ENCODE data around the gene PATE4.

Gene PATE4

DNA sequence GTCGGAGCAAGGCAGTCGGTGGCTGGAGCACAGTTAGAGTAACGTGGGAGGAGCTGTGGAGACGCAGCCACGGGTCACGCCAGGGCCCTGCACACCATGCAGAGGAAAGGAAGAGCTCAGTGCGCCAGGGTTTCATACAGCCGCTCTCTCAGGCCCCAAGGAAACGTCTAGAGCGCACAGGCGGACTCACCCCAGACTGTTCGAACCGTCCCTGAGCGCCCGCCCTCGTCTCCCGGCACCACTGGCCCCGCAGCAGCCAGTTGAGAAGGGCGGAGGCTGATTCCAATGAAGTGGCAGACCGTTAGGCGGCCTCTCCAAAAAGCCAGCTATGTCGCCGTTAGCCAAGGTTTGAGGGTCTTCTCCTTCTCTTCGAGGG, 53.9 kb downstream of the PATE4 start:
- no peak for TF ChIP-seq CTCF (IDR thresholded peaks at IDR 0.05; ENCODE audit: low read depth, low read length, missing control alignments)
- in situ Hi-C loops (cut with HindIII; ENCODE audit: low sequenced_read_pairs): no loop called here
- H3K4me3 ChIP-seq (ENCODE audit: low read depth, low read length): peak overlapping the region; percentile 80
- DNase-seq (ENCODE audit: low read depth): no peak

GRCh38 chr11:125887373-125888324, 54.5 kb downstream of the PATE4 start, which contains the start of gene HYLS1:
TSS of gene HYLS1 (plus strand) at chr11:125887668. CDS start at chr11:125899369, 11,701 bp downstream.
- in situ Hi-C loops (cut with HindIII; ENCODE audit: low sequenced_read_pairs): no loop called here
- peak; percentile 41 for TF ChIP-seq CTCF (IDR thresholded peaks at IDR 0.05; ENCODE audit: low read depth, low read length, missing control alignments)
- peak within 1 kb of the TSS; percentile 80 for H3K4me3 ChIP-seq (ENCODE audit: low read depth, low read length)
- DNase-seq (ENCODE audit: low read depth): peak; percentile 92
